HT1080 (cell line): ENCODE measurements around the gene ASGR2. TPM values are rescaled to one million over a fixed set of nuclear protein-coding genes. Genes with fewer than 3 reads are reported as not detected.
"Not testable (repeated sequence)": the region's sequence is repeated elsewhere in the genome, so short reads cannot be mapped to it uniquely, and the experiment has no call there.

Experiments used
- DNase-seq: peaks from one replicate; pipeline ENCODE4 v3.0.0-alpha.2; 2015; ENCODE audit warnings: low read depth
- total RNA-seq: library from RNA; depleted of rRNA; stranded (reverse); fragments of >200 nt; shearing (Covaris generic); gene quantifications from 2 replicates; pipeline ENCODE4 v1.2.3, GENCODE V29; 2014

The ASGR2 gene
- total RNA-seq, 1 experiment from 2014 or later = not detected

GRCh38 chr17:7100641-7101379 lies 13.8 kb downstream of the ASGR2 start:
- DNase-seq = not testable (repeated sequence)

- no peak for DNase-seq
These were observed 15.7 kb downstream of the ASGR2 start for GRCh38 chr17:7098802-7099459.

DNA sequence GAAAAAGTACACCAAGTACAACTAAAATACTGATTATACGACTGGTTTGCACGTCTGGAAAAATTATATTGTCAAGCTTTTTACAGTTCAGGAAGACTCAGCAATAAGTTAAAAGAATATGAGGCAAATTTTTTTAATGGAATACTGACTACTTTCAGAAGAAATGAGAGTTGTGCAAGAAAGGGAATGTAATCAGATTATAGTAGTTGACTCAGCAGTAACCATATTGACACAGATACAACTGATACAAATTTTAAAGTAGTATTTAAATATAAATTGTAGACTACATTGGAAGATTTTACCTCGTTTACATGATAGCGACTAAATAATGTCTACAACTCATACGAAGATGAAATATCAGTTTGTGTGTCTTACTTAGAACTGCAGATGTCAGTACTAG lies 16.7 kb downstream of the ASGR2 start:
- no peak for DNase-seq

GRCh38 chr17:7095625-7096024 lies 19.0 kb downstream of the ASGR2 start:
- no peak for DNase-seq

GRCh38 chr17:7094652-7095019 lies 20.0 kb downstream of the ASGR2 start:
- DNase-seq = no peak

- not testable (repeated sequence) for DNase-seq
These were observed 23.2 kb downstream of the ASGR2 start for GRCh38 chr17:7091311-7092005.

- DNase-seq = not testable (repeated sequence)
These were observed 25.1 kb downstream of the ASGR2 start for GRCh38 chr17:7089570-7089969.

DNA sequence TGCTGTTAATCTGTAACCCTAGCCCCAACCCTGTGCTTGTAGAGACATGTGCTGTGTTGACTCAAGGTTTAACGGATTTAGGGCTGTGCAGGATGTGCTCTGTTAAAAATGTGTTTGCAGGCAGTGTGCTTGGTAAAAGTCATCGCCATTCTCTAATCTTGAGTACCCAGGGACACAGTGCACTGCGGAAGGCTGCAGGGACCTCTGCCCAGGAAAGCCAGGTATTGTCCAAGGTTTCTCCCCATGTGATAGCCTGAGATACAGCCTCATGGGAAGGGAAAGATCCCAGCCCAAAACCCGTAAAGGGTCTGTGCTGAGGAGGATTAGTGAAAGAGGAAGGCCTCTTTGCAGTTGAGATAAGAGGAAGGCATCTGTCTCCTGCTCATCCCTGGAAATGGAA lies 26.2 kb downstream of the ASGR2 start:
- DNase-seq = not testable (repeated sequence)

DNA sequence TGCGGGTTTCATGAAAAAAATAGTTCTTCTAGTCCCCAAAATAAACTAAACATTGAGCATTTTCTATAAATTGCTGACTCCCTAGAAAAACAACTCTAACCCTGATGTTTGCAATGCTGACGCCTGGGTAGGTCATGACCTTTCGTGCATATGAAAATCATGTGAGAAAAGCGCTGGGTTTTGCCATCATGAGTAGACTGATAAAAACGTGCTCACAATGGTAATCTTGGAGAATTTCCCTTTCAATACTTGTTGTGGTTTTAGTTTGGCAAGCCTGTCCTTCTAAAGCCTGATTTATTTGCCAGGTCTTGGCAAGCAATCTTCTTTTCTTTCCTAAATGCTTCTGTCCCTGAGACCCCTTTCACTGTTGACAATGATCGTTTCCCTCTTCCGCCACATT lies 30.5 kb downstream of the ASGR2 start:
- DNase-seq = no peak

DNA sequence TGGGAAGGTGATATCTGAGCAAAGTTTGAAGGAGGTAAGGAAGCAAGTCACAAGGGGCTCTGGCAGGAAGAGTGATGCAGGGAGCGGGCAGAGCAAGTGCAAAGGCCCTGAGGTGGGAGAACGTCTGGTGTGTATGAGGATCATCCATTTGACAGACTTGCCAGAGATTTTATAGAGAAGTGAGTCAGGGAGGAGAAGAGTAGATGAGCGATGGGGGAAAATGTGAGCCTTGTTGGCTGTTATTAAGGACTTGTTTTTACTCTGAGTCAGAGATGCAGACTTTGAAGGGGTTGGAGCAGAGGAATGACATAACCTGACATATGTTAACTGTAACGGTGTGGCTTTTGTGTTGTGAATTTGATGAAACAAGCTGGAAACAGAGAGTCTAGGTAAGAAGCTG lies 31.0 kb downstream of the ASGR2 start:
- DNase-seq = peak; percentile 61

DNA sequence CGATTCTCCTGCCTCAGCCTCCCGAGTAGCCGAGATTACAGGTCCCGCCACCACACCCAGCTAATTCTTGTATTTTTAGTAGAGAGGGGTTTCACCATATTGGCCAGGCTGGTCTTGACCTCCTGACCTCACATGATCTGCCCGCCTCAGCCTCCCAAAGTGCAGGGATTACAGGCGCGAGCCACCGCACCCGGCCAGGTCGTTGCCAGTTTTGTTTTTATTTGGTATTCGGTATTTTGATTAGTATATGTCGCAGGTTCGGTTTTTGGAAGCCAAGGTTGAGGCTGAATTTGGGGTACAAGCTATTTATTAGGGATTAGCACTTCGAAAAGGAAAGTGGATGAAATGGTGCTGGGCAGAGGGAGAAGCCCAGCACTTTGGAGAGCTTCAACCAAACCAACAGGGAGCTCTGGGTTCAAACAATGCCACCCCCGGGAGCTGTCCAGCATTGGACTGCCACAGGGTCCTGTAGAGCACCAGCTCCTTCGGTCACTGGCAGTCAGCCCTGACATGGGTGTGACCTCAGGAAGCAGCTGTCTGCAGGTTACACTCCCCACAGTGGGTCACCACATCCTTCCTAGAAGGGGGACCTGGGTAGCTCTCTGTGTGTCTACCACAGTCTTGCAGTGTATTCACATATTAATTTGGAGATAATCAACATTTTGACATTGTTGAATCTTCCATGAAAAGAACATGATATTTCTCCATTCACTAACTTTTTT lies 33.1 kb downstream of the ASGR2 start:
- no peak for DNase-seq

DNA sequence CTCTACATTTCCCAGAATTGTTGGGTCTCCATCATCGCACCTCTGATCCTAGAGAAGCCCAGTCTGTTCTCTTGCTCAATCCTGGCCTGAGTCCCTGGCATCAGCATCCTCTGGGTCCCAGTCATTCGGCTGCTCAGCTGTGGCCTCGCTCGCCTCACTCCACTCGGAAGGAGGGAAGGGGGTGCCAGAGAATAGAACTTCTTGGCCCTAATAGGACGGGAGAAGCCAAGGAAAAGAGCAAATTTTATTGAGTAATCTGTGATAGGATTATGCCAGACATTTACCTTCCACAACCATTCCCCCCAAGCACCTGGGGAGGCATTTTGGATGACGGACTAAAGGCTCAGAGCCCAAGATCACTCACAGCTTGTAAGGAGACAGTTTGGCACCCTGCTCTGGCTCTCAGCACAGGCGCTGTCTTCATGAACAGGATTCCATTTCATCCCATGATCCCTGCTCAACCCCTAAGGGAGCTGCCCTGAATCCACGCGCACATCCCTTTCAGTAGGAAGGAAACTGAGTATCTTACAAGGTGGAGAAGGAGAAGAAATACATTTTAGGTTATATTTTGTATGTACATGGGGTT lies 34.1 kb downstream of the ASGR2 start:
- DNase-seq = no peak

- no peak for DNase-seq
These were observed 34.8 kb downstream of the ASGR2 start, which contains the start of gene CLEC10A for GRCh38 chr17:7079581-7080455. Gene CLEC10A, minus strand, starts transcription at chr17:7080251. Its CDS starts 1,439 bp downstream, at chr17:7078812.

GRCh38 chr17:7078711-7079110 lies 35.9 kb downstream of the ASGR2 start:
- DNase-seq = no peak

DNA sequence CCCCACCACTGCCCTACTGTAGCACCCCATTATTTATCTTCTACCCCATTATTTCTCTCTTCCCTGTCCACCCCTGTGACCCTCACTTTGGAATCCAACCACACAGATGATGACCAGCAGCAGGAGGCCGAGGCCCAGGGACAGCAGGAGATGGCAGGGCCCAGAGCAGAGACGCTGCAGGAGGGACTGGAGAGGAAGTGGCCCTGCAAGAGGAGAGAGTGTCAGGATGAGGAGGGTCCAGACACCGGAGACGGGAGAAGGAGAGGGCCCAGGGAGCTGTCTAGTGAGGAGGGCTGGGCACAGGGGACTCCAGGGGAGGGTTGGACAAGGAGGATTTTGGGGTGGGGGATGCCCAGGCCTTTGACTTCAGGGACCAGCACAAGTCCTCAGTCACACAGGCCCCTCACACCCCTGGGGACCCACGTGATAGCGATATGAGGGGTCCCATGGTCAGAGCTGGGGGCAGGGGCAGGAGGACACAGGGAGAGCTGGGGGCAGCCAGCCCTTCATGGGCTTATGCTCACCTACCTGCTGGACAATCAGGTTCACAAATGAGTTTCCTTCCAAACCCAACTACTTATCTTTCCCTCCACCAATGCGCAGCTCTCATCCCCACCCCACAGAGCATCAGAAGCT lies 36.6 kb downstream of the ASGR2 start:
- DNase-seq = no peak

- no peak for DNase-seq
These were observed 39.7 kb downstream of the ASGR2 start for GRCh38 chr17:7074931-7075330.

DNA sequence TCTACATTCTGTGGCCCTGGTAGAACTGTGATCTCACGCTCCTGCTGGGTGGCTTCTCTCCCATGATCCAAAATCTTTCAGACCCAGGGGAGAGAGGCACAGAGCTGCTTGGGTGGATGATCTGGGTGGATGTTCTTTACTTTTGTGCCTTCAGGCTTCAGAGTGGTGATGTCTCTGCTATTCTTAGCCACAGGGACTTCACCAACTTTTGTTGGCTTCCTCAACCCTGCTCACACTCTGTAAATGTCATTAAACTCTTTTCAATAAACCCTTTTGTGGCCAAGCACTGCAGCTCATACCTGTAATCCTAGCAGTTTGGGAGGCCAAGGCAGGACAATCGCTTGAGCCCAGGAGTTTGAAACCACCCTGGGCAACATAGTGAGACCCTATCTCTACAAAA lies 42.2 kb downstream of the ASGR2 start:
- DNase-seq = no peak

DNA sequence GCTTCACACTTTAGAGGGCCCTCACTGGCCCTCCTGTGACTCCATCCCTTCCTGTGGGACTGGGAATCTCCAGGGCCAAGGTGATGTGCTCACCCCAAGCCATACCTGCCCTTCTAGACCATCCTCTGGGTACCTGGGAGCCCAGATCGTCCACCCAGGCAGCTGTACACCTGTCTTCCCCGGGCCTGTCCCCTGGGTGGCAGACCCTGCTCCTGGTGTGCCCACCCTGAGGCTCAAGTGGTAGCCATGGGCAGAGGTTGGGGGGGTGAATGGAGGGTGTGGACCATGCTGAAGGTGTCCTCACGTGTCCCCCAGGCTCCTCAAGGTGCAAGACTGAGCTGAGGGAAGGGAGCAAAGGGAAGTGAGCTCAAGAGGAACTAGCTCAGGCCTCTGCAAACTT lies 43.9 kb downstream of the ASGR2 start:
- no peak for DNase-seq

- no peak for DNase-seq
These were observed 46.4 kb downstream of the ASGR2 start for GRCh38 chr17:7068268-7068667.

- no peak for DNase-seq
These were observed 47.4 kb downstream of the ASGR2 start for GRCh38 chr17:7067198-7067597.
